Stimulated activated CD8-positive, alpha-beta memory T cell treated with anti-CD3 and anti-CD28 coated beads, Interleukin-12 subunit alpha, Interleukin-12 subunit beta, amount 100 ng/mL, for 24 hours (primary cell): Measurements from ENCODE around the gene CXCL6.

Experiments used
- DNase-seq: peaks from one replicate; pipeline ENCODE4 v3.0.0-alpha.2; 2020; ENCODE audit errors: extremely low read depth

The CXCL6 gene

DNA sequence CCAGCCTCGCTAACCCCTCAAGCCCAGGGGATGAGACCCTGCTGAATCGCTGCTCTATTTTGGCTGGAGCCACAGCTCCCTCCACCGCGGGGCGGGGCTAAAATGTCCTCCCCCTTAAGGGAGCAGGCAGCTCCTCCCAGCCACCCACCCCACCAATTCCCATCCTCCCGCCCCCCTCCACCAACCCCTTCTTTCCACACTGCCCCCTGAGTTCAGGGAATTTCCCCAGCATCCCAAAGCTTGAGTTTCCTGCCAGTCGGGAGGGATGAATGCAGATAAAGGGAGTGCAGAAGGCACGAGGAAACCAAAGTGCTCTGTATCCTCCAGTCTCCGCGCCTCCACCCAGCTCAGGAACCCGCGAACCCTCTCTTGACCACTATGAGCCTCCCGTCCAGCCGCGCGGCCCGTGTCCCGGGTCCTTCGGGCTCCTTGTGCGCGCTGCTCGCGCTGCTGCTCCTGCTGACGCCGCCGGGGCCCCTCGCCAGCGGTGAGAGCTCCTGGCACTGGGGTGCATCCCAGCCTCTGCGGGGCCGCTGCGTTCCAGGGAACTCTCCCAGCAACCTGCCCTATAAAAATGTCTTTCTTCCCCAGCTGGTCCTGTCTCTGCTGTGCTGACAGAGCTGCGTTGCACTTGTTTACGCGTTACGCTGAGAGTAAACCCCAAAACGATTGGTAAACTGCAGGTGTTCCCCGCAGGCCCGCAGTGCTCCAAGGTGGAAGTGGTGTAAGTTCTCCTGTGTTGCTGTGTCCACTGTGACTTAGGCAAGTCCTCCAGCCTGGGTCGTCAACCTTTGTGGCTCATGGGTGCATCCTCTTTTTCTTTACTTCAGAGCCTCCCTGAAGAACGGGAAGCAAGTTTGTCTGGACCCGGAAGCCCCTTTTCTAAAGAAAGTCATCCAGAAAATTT, at the start of gene CXCL6:
Gene CXCL6 (plus strand): TSS at position 306 of the 907 bp plus-strand sequence. CDS start 73 bp downstream, at position 379.
- no peak for DNase-seq

DNA sequence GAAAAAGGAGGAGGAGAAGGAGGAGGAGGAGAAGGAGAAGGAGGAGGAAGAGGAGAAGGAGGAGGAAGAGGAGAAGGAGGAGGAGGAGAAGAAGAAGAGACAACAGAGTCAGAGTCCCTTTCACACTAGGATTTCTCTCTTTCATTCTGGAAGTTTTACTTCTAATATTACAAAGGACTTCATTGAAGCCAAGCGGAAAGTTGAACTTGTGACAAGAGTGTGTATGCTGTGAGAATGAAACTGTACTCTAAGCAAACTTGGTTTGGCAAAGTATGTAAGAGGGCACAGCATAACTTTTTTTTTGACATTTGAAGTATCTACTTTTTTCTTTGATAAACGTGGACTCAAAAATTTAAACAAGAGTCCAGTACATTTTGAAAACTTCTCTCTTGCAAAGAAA, 48.1 kb upstream of the CXCL6 start:
- DNase-seq = no peak

DNA sequence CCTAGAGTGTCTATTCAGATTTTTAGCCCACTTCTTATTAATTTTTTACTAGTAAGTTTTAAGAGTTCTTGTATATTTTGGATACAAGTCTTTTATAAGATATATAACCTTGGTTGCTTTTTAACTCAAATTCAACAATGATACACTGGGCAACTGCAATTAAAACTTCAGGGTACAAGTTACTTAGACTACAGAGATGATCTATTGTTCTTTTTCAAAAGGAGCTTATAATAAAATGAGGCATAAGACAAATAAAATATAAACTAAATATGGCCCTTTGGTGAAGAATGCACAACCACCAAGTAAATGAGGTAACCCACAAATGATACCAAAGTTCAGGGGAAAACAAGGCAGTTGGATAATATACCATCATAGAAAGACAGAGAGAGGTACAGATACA, 37.6 kb upstream of the CXCL6 start:
- no peak for DNase-seq

DNA sequence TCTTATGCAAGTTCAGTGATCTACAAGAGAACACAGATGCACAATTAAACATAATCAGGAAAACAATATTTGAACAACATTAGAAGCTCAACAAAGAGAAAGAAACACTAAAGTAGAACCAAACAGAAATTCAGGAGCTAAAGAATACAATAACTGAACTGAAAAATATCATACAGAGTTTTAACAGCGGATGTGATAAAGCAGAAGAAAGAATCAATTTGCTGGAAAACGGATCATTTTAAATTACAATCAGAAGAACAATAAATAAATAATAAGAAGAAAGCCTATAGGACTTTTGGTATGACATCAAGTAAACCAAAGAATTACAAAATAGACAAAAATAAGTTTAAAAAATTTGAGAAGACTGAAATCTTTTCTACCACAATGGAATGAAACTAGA, 36.3 kb upstream of the CXCL6 start:
- no peak for DNase-seq

DNA sequence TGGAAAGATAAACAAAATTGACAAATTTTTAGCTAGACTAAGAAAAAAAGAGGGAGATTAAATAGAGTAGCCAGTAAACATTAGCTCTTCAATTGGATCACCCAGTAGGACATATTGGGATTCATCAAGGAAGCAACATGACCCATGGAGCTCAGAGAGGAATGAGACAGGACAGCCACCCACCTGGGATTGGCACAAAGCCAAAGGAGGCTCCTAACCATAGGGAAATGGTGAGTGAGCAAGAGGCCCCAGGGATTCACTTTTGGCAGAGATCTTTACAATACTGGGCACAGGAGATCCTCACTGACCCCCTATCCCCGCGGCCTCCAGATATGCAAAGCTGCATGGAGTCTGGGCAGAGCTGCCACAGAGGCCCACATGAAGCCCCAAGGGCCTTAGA, 34.8 kb upstream of the CXCL6 start:
- DNase-seq = no peak

DNA sequence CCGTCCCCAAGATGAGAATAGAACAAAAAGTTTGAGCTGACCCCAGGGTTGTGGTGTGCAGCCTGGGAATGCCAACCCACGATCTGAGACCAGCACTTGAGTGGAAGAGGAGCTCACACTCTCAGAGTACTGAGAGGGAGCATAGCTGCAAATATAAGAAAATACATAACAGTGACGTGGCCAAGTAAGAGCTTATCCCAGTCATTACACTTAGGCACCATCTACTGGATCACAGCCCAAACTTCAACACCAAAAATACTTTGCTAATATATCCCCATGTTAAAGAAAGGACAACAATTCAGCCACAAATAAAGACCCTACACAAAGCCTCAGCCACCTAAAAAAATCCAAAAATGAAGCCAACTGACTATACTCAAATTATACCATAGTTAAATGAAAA, 33.3 kb upstream of the CXCL6 start:
- no peak for DNase-seq

DNA sequence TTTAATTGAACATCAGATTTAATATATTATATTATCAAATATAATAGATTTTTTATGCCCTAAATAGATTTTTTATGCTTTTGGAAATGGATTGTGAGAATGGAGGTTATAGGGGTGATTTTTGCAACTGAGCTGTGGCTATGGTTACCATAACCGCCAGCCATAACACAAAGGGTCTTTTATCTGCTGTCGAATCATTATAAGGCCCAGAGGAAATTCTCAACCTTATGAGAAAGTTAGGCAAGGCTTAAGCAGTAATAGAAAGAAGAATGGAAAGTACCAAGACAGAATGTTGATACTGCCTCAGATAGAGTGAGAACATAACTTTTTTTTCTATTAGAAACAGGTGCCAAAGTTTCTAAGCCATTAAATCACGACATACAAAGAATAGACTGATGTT, 26.3 kb upstream of the CXCL6 start:
- DNase-seq = no peak

DNA sequence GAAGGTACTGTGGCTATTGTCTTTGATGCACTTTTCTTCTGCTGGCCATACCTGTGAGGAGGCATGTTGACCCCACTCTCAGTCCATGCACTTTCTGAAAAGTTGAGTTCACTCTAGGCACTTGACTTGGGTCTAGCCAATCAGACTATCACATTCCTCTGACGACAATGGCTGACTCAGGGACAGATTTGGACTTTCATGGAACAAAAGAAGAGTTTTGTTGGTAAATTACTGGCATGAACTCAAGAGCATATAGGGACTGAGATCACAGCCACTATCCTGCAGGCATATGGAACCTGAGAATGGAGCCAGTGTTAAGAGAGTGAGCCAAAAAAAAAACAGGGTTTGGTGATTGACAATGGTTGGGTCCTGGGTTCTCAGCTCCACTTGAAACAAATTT, 24.6 kb upstream of the CXCL6 start:
- DNase-seq = no peak

DNA sequence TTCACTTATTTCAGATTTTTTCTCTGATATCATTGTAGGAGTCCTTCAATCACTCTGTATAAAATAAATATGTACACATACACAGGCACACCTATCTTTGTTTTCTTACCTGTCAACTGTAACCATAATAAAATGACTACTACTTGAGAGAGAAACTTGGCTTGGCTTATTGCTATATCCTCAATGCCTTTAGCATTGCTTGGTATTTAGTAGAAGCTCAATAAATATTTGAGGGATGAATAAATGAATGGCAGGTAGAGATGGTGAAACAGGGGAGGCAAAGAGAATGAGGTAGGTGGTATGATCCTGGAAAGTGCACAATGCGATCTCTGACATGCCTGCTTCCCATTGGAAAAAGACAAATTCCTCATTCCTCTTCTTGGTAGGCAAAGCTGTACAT, 21.8 kb upstream of the CXCL6 start:
- no peak for DNase-seq

DNA sequence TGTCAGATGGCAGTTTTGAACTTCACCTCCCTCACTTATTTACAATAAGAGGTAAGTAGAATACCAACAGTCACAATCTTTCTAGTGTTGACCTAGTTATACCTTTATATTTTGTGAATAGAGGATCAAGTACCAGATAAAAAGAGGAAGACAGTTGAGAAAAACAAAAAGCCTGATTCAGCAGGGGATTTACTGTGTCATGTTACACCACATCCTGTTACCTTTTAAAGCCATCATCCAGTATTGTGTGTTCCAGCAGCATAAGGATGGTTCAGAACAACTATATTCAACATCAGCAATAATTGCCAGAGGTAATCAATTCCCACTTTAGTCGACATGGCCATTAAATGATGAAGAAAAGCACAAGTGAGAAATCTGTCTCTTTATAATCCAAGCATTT, 21.3 kb upstream of the CXCL6 start:
- no peak for DNase-seq

DNA sequence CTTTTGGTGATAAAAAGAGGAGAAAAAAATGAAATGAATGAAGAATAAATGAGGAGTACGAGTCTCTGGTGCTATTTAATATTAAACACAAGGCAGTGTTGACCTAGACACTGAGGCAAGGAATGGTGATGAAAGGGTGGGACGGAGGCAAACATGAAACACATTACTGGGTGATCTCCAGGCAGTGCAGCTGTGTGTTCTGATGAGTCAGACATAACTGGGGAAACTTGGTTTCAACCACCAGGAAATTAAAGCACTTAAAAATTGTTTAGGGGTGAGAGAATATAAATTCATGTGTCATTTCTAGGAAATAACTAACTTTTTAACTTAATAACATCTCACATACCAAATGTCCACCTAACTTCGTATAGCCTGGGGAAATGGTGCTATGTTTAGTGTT, 19.7 kb upstream of the CXCL6 start:
- DNase-seq = no peak

DNA sequence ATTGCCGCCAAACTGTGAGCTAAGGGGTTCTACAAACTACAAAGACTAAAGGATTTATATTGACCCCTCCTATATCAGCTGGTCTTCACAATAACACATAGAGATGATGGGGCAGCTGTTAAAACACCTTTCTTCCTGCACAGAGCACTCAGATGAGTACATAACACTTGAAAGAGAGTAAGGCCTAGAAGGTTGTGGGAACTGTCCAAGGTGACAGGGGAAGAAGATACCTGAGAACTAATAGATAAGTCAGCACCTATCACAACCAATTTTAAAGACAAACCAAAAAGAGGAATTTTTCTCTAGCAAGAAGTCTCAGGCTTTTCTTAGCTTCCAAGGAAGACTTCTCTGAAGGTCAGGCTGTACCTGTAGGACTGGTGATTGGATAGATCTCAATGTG, 19.1 kb upstream of the CXCL6 start:
- no peak for DNase-seq

DNA sequence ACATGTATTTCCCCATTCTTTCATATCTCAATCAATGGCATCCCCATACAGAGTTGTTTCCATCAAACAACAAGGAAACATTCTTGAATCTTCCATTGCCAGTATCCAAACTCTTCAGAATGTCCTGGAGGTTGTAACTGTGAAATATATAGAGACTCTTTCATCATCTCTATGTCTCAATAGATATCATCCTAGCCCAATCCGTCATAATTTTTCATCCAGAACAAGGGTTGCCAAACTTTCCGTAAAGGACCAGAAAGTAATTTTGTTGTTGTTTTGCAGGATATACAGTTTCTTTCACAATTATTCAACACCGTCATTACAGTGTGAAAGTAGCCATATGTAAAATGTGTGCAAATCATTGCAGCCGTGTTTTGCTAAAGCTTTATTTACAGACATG, 15.2 kb upstream of the CXCL6 start:
- no peak for DNase-seq

DNA sequence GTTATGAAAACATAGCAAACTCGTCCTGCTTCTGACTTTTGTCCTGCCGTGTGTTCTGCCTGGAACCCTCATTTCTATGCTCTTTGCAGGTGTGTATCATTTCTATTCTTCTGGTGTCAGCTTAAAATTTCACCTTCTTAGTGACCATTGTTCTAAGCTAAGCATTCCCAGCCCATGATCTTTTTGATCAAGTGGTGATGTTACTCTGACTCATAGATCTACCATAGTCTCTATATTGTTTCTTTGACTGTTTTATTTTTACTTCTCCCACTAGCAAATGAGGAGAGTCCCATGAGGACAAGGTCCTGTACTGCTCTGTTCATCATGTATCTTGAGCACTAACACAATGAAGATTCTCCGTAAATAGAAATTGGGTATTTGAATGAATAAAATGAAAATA, 14.1 kb upstream of the CXCL6 start:
- DNase-seq = no peak

DNA sequence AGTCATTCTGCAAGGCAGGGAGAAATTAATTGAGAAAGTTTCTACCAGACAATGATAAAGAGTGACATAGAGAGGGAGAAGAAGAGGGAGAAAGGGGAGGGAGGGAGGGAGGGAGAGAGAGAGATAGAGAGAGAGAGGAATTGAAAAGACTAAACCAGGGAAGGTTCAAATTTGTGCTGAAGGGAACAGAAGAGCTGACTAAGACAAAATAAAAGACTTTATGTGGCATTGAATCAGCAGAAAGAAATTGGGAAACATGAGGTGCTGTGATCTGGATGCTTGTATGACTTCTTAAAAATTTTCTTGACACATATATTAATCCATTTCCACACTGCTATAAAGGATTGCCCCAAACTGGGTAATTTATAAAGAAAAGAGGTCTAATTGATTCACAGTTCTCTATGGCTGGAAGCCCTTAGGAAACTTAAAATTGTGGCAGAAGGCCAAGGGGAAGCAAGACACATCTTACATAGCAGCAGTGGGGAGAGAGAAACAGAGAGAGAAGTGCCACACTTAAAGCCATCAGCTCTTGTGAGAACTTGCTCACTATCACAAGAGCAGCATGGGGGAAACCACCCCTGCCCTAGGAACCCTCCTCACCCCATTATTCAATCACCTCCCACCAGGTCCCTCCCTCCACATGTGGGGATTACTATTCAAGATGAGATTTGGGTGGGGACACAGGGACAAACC, 13.5 kb upstream of the CXCL6 start:
- no peak for DNase-seq

DNA sequence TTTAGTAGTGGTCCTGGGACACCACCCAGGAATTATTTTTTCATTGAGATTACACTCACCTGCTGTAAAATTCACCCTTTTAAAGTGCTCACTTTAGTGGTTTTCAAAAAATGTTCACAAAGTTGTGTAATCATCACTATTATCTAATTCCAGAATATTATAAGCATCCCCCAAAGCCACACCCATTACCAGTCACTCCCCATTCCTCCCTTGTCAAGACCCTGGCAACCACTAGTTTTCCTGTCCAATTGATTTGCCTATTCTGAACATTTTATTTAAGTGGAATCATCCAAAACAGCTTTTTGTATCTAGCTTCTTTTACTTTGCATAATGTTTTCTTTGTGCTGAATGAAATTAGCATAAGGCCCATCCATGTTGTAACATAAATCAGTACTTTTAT, 12.7 kb upstream of the CXCL6 start:
- DNase-seq = no peak

DNA sequence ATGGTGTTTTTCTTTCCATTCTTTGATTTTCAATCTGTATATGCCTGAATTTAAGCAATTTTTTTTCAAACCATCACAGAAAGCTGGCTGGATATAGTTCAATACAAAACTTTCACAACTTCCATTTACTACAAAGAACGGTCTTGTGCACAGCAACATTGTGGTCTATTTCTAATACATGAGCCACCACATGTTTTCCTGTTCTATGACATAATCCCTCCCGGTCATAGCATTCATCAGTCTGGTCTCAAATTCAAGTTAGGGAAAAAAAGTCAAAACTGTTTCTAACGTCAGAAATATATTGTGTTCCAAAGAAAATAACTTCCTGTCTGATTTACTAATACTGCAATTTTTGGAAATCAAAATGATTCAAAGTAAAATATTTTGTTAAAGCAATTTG, 7.5 kb upstream of the CXCL6 start:
- DNase-seq = no peak

DNA sequence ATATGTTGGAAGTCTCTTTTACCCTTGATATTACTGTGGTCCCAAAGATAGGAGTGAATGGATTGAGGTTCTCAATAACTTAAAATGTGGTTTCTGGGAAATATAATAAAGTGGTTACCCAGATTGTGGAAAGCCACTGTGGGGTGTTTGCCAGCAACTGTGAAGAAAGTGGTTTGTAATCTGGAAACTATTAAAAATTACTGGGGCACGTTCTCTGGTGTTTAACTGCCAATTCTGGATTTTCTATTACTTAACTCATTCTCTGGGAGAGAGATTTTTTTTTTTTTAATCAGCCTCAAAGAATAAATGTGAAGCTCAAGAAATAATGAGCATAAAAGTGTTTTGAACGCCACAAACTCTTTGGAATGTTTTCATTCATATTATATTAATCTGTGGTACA, 4.9 kb upstream of the CXCL6 start:
- no peak for DNase-seq

DNA sequence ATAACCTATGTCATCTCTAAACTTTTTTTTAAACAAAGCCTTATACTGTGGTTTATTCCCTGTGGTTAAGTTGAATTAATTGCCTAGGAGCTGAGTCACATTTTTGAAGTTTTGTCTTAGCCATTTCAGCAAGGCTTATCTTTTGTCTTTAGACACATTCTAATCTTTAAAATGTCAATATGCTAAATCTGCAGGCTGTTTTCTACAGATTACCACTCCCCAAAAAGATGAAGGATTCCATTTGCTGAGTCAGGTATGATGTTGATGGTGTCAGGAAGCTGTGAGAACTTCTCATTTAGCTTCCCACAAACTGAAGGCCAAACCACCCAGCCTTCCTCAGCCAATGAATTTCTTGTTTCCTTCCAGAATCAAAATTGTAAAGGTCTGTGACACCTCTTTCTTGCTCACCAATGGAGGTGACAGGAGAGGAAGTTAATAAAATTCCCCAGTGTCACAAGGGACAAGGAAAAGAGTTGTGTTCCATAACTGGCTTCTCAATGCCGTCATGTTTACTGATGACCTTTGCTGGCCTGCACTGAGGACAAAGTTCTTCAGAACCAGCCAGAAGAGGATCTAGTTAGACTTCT, 3.7 kb upstream of the CXCL6 start:
- DNase-seq = no peak

DNA sequence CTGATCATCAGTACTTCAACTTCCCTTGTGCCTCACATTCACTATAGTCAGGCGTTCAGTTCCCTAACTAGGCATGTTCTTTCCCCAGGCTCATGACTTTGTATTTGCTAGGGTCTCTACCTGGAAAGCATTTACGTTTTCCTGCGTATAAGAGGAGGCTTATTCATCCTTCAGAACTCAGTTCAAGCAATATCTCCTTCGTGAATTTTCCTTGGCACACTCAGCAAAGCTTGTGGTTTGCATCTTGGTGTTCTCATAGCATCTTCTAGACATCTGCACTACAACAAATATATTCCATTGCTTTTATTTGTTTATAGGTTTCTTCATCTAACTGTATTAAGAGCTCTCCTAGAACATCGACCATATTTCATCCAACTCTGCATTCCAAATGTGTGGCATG, 2.6 kb downstream of the CXCL6 start:
- no peak for DNase-seq

DNA sequence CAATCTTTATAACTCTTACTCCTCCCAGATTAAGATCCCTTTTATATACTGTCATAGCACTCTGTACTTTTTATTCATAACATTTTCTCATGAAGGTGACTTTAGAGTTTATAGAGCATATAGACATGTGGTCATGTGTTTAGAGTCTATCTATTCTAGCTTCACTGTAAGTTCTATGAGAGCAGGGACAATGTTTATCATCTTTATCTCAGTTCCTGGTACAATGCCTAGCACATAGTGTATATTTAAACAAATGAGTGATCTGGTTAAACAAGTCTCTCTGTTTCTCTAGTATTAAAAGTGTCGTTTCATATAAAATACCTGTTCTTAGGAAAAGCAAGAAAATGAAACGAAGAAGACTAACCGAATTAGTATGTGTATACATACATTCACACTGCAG, 3.2 kb downstream of the CXCL6 start:
- DNase-seq = no peak

DNA sequence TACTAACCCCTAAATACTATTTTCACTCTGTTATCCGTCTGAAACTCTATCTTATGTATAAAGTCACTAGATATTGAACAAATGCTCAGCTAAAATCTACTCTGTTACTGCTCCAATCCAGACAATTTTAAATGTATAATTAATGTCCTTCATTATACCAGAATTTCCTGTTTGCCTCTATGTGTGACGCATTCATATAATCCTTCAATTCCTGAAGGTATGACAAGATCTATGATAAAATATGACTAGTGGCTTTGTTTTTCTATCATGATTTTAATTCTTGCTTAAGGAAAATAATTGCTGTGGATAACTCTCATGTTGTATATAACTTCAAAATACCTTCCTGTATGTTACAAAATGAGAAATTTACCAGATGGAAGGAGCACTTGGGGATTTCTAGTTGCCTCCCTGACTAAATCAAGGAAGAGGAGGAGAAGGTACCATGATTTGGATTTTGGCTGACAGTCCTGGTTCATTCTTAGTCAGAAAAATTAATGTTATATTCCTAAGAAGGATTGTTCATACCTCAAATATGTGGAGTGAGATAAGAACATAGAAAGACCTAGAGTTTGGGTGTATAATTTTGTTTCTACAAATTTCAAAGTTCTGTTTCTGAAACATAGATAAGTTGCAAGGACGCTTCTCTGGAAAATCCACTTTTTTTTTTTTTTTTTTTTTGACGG, 4.9 kb downstream of the CXCL6 start:
- no peak for DNase-seq
